IPS DF 6.9 (cell line): Measurements from ENCODE around the gene RPL41.

ENCODE experiments used
- DNase-seq: peaks from one replicate; pipeline ENCODE4 v3.0.0-alpha.2; 2013; ENCODE audit warnings: low read depth, low spot score
- H3K27ac ChIP-seq: one replicate; pipeline ENCODE4 v1.5.1; 2013; ENCODE audit warnings: low read length, control low read depth
- H3K27me3 ChIP-seq: 2 replicates; pipeline ENCODE4 v1.6.1; 2013; ENCODE audit warnings: mild to moderate bottlenecking, low read length; ENCODE audit not compliant: control insufficient read depth, insufficient read depth
- H3K36me3 ChIP-seq: 2 replicates; pipeline ENCODE4 v1.6.1; 2013; ENCODE audit warnings: low read length; ENCODE audit not compliant: control insufficient read depth, insufficient read depth
- H3K4me1 ChIP-seq: 2 replicates; pipeline ENCODE4 v1.6.1; 2013; ENCODE audit warnings: low read length; ENCODE audit not compliant: control insufficient read depth, insufficient read depth
- H3K4me3 ChIP-seq: 2 replicates; pipeline ENCODE4 v1.5.1; 2013; ENCODE audit warnings: mild to moderate bottlenecking, low read length
- H3K9me3 ChIP-seq: 2 replicates; pipeline ENCODE4 v1.6.1; 2013; ENCODE audit warnings: low read length, inconsistent platforms; ENCODE audit not compliant: control insufficient read depth, insufficient read depth
- WGBS: extraction: QIAGEN DNeasy Blood & Tissue Kit; methylation state at CpG from one replicate; pipeline ENCODE4 v1.1.7; 2013; ENCODE audit warnings: mixed read lengths, missing lambda C conversion rate; ENCODE audit not compliant: insufficient read length, insufficient coverage; 5-methylcytosine and 5-hydroxymethylcytosine counted together

Gene RPL41

DNA sequence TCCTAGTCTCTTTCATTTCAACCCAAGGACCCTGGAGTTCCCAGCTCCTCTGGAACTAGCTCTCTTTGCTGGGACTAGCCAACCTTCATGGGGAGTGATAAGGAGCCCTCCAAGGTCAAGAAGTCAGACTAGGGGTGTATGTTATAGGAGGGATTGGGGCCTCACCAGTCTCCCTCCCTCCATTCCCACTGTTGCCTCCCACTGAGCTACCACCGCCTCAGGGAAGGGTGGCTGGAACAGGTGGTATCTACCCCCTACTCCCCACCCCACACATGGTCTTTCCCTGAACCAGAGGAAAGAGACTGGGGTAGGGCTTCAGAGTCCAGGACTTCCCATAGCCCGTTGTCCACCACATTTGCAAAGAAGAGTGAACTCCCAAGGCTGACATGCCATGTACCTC, 34.1 kb upstream of the RPL41 start:
- Histone ChIP-seq H3K9me3 (no peaks in the 10 kb centered on the region), H3K27ac (no peak overlapping the region), H3K4me3 (no peak overlapping the region), H3K27me3 (no peaks in the 10 kb centered on the region), H3K36me3 (peaks cover 13% of the 10 kb centered on the region; the same call in 1 of the 2 replicates), H3K4me1 (0 out of 2 replicates have a peak, but pooled peaks cover 2% of the 10 kb centered on the region)
- no CpG with 5 or more reads among the region's 2 CpGs for WGBS
- DNase-seq = no peak

DNA sequence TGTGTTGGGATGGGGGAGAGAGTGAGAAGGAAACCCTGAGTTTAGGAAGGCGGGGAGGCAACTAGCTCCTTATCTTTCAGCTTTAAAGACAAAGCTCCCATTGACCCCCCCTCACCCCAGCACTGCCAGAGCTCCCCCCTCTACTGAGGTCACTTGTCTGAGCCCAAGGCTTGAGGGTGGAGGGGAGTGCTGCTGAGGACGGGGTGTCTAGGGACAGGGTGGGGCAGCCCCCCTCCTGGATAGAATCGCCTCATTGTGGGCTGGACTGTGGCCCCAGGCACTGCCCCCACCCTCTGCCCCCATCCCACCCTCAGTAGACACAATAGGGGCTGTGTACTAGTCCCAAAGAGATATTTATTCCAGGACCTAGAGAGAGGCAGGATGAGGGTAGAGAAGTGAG, 33.5 kb upstream of the RPL41 start:
- H3K27me3 ChIP-seq = no peaks in the 10 kb centered on the region
- no peak overlapping the region for H3K27ac ChIP-seq
- peaks cover 19% of the 10 kb centered on the region; the same call in 1 of the 2 replicates for H3K36me3 ChIP-seq
- WGBS = no CpG with 5 or more reads among the region's 3 CpGs
- H3K9me3 ChIP-seq = no peaks in the 10 kb centered on the region
- DNase-seq = no peak
- H3K4me1 ChIP-seq = 0 out of 2 replicates have a peak, but pooled peaks cover 2% of the 10 kb centered on the region
- H3K4me3 ChIP-seq = no peak overlapping the region

DNA sequence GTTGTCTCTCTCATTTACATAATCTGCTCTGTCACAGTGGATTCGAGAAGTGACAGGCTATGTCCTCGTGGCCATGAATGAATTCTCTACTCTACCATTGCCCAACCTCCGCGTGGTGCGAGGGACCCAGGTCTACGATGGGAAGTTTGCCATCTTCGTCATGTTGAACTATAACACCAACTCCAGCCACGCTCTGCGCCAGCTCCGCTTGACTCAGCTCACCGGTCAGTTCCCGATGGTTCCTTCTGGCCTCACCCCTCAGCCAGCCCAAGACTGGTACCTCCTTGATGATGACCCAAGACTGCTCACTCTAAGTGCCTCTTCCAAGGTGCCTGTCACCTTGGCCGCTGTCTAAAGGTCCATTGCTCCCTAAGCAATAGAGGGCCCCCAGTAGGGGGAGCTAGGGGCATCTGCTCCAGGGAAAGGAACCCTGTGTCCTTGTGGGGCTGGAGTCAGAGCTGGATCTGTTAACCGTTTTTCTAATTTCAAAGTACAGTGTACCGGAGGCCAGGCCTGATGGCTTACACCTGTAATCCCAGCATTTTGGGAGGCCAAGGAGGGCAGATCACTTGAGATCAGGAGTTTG, 31.4 kb upstream of the RPL41 start:
- Histone ChIP-seq H3K4me1 (0 out of 2 replicates have a peak, but pooled peaks cover 2% of the 10 kb centered on the region), H3K36me3 (peaks cover 25% of the 10 kb centered on the region; the same call in 1 of the 2 replicates), H3K4me3 (no peak overlapping the region), H3K27me3 (no peaks in the 10 kb centered on the region), H3K9me3 (no peaks in the 10 kb centered on the region), H3K27ac (no peak overlapping the region)
- no peak for DNase-seq
- no CpG with 5 or more reads among the region's 15 CpGs for WGBS

DNA sequence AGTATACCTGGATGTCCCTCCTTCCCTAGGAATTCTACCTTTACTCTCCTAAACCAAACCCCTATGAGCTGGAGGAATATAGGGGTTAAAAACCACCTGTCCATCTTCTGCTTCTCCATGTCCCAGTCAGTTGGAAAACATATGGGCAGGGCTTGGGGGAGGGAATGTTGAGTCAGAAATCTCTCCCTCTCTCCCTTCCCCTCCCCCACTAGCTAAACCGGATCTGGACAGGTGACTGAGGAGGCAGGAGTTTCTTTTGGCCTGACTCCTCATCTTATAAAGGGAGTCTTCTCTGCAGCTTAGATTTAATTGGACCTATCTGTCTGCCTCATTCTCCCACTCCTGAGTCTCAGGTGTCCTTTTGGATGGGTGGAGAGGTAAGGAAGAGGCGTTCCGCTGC, 30.3 kb upstream of the RPL41 start:
- no peaks in the 10 kb centered on the region for H3K27me3 ChIP-seq
- no peak overlapping the region for H3K27ac ChIP-seq
- WGBS = no CpG with 5 or more reads among the region's 3 CpGs
- peaks cover 25% of the 10 kb centered on the region; the same call in 1 of the 2 replicates for H3K36me3 ChIP-seq
- no peaks in the 10 kb centered on the region for H3K9me3 ChIP-seq
- no peak for DNase-seq
- no peak overlapping the region for H3K4me3 ChIP-seq
- 0 out of 2 replicates have a peak, but pooled peaks cover 2% of the 10 kb centered on the region for H3K4me1 ChIP-seq

DNA sequence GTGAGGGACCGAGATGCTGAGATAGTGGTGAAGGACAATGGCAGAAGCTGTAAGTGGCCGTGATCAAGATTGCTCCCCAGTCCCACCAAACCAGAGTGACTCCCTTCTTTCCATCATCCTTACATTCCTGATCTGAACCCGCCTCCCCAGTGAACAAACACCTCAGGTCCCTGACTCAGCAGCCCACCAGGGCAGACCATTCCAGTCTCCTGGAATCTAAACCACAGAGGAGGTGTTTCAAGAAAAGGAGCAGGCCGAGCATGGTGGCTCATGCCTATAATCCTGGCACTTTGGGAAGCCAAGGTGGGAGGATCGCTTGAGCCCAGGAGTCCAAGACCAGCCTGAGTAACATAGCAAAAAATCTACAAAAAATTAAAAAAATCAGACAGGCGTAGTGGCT, 29.8 kb upstream of the RPL41 start:
- Histone ChIP-seq H3K27ac (no peak overlapping the region), H3K9me3 (no peaks in the 10 kb centered on the region), H3K4me1 (no peaks in the 10 kb centered on the region), H3K4me3 (no peak overlapping the region), H3K36me3 (peaks cover 25% of the 10 kb centered on the region; the same call in 1 of the 2 replicates), H3K27me3 (no peaks in the 10 kb centered on the region)
- WGBS = no CpG with 5 or more reads among the region's 6 CpGs
- DNase-seq = no peak

DNA sequence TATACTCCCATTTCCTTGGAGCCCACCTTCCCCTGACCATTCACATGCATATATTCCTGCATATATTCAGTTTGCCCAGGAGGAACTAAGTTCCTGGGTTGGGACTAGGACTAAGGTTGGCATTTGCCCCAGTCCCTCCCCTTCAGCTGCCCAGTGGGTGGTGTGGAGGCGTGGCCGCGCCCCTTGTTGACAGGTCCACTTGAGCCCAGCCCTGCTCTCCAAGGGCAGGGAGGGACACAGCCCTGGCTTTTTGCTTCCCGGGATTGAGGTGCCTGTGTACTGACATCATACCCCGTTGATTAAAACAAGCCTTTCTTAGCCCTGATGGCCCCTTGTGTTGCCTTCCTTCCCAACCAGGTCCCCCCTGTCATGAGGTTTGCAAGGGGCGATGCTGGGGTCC, 29.2 kb upstream of the RPL41 start:
- WGBS = no CpG with 5 or more reads among the region's 6 CpGs
- Histone ChIP-seq H3K27me3 (no peaks in the 10 kb centered on the region), H3K9me3 (no peaks in the 10 kb centered on the region), H3K36me3 (peaks cover 25% of the 10 kb centered on the region; the same call in 1 of the 2 replicates), H3K27ac (no peak overlapping the region), H3K4me1 (no peaks in the 10 kb centered on the region), H3K4me3 (no peak overlapping the region)
- no peak for DNase-seq

DNA sequence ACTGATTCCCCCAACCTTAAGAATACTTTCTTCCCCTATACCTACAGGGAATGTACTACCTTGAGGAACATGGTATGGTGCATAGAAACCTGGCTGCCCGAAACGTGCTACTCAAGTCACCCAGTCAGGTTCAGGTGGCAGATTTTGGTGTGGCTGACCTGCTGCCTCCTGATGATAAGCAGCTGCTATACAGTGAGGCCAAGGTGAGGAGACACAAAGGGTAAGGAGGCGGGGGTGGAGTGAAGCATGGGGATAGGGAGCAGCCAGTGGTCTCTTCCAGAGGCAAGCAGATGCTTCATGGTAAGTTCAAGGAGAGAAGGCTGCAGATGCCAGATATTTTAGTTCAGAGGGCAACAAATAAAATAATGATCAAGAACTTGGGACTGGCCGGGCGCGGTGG, 18.7 kb upstream of the RPL41 start:
- WGBS = no CpG with 5 or more reads among the region's 6 CpGs
- Histone ChIP-seq H3K27me3 (no peaks in the 10 kb centered on the region), H3K9me3 (no peaks in the 10 kb centered on the region), H3K27ac (no peak overlapping the region), H3K4me3 (no peak overlapping the region), H3K4me1 (no peaks in the 10 kb centered on the region), H3K36me3 (peaks cover 44% of the 10 kb centered on the region)
- no peak for DNase-seq

DNA sequence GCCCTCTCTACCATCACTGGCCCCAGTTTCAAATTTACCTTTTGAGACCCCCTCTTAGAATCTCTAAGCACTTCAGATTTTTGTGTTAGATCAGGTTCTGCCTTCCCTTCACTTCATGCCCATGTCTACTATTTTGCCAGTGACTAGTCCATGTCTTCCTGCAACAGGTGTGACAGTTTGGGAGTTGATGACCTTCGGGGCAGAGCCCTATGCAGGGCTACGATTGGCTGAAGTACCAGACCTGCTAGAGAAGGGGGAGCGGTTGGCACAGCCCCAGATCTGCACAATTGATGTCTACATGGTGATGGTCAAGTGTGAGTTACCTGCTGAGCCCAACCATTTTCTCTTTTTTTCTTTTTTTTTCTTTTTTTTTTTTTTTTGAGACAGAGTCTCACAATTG, 17.8 kb upstream of the RPL41 start:
- no peaks in the 10 kb centered on the region for H3K27me3 ChIP-seq
- H3K9me3 ChIP-seq = no peaks in the 10 kb centered on the region
- no peak overlapping the region for H3K4me3 ChIP-seq
- H3K36me3 ChIP-seq = peaks cover 40% of the 10 kb centered on the region
- WGBS = no CpG with 5 or more reads among the region's 3 CpGs
- H3K4me1 ChIP-seq = no peaks in the 10 kb centered on the region
- no peak overlapping the region for H3K27ac ChIP-seq
- no peak for DNase-seq

DNA sequence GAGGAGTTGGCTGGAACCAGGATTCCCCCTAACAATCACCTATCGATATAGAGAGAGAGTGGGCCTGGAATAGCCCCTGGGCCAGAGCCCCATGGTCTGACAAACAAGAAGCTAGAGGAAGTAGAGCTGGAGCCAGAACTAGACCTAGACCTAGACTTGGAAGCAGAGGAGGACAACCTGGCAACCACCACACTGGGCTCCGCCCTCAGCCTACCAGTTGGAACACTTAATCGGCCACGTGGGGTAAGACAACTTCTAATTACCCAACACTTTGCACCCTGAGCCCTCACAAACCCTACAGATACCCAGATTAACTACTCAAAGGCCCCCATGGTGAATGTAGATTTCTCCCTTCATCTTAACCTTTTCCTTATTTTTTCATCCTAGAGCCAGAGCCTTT, 16.6 kb upstream of the RPL41 start:
- no peaks in the 10 kb centered on the region for H3K9me3 ChIP-seq
- peaks cover 36% of the 10 kb centered on the region for H3K36me3 ChIP-seq
- DNase-seq = no peak
- no peaks in the 10 kb centered on the region for H3K4me1 ChIP-seq
- no peak overlapping the region for H3K27ac ChIP-seq
- H3K4me3 ChIP-seq = no peak overlapping the region
- H3K27me3 ChIP-seq = no peaks in the 10 kb centered on the region
- WGBS = no CpG with 5 or more reads among the region's 4 CpGs

DNA sequence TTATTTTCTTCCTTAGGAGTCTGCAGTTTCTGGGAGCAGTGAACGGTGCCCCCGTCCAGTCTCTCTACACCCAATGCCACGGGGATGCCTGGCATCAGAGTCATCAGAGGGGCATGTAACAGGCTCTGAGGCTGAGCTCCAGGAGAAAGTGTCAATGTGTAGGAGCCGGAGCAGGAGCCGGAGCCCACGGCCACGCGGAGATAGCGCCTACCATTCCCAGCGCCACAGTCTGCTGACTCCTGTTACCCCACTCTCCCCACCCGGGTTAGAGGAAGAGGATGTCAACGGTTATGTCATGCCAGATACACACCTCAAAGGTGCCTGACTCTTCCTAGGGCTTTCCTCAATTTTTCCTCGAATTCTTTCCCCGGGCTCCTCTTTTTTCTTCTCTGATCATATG, 15.4 kb upstream of the RPL41 start:
- H3K9me3 ChIP-seq = no peaks in the 10 kb centered on the region
- no peak overlapping the region for H3K27ac ChIP-seq
- no peaks in the 10 kb centered on the region for H3K27me3 ChIP-seq
- no peaks in the 10 kb centered on the region for H3K4me1 ChIP-seq
- DNase-seq = no peak
- peaks cover 35% of the 10 kb centered on the region for H3K36me3 ChIP-seq
- 100% methylated on average over 2 of the region's 14 CpGs for WGBS
- no peak overlapping the region for H3K4me3 ChIP-seq

DNA sequence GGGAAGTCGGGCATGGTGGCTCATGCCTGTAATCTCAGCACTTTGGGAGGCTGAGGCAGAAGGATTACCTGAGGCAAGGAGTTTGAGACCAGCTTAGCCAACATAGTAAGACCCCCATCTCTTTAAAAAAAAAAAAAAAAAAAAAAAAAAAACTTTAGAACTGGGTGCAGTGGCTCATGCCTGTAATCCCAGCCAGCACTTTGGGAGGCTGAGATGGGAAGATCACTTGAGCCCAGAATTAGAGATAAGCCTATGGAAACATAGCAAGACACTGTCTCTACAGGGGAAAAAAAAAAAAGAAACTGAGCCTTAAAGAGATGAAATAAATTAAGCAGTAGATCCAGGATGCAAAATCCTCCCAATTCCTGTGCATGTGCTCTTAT, 13.8 kb upstream of the RPL41 start:
- Histone ChIP-seq H3K36me3 (peaks cover 32% of the 10 kb centered on the region), H3K27me3 (no peaks in the 10 kb centered on the region), H3K9me3 (no peaks in the 10 kb centered on the region), H3K27ac (no peak overlapping the region), H3K4me3 (no peak overlapping the region), H3K4me1 (no peaks in the 10 kb centered on the region)
- no peak for DNase-seq
- WGBS = no CpG with 5 or more reads among the region's 1 CpG
